RWPE1 (cell line): ENCODE data around the gene DCAF7.
A peak's percentile ranks its signal among the peaks of the same experiment; 100 is the strongest.

ENCODE experiments used
- CTCF ChIA-PET: fragments of 350-600 bp; sonication (Branson Sonifier 250); formaldehyde crosslinking; extraction: SDS; loops from one replicate; lab custom pipeline; 2021; lab: Yijun Ruan, JAX
- POLR2A ChIA-PET: fragments of 400-600 bp; formaldehyde crosslinking; extraction: SDS; loops from one replicate; lab custom pipeline; 2020; ENCODE audit warnings: antibody characterized with exemption; ENCODE audit not compliant: low non-redundant PET; lab: Yijun Ruan, JAX
- DNase-seq: peaks from one replicate; pipeline ENCODE4 v3.0.0; 2012; ENCODE audit warnings: low spot score
- H3K27ac ChIP-seq: fragments of 450-650 bp; 2 replicates; pipeline ENCODE4 v1.5.1; 2017
- CTCF ChIP-seq: fragments of 450-650 bp; conservative IDR thresholded peaks from 2 replicates; pipeline ENCODE4 v1.5.1; 2017; ENCODE audit warnings: low read depth, mild to moderate bottlenecking

DCAF7 gene

GRCh38 chr17:63563339-63563738, 13.1 kb downstream of the DCAF7 start:
- ChIA-PET POLR2A (no interaction called here), CTCF (no interaction called here)
- DNase-seq, result no peak
- H3K27ac ChIP-seq, result no peak overlapping the region
- TF ChIP-seq CTCF, result no peak

GRCh38 chr17:63564562-63564961, 14.3 kb downstream of the DCAF7 start:
- DNase-seq, result no peak
- no peak overlapping the region for H3K27ac ChIP-seq
- ChIA-PET POLR2A (no interaction called here), CTCF (no interaction called here)
- no peak for TF ChIP-seq CTCF

GRCh38 chr17:63567229-63567628, 17.0 kb downstream of the DCAF7 start:
- POLR2A ChIA-PET, result no interaction called here
- H3K27ac ChIP-seq, result no peak overlapping the region
- DNase-seq, result no peak
- TF ChIP-seq CTCF, result no peak
- CTCF ChIA-PET, result no interaction called here

GRCh38 chr17:63568563-63568962, 18.3 kb downstream of the DCAF7 start:
- ChIA-PET CTCF (interaction anchor here (0.6 to 1.0 kb wide), 4 partner anchors 137 to 1568 kb away, joined by 3 read pairs; no protein-coding TSS in a partner anchor), POLR2A (no interaction called here)
- H3K27ac ChIP-seq, result no peak overlapping the region
- no peak for TF ChIP-seq CTCF
- DNase-seq, result no peak

- ChIA-PET POLR2A (no interaction called here), CTCF (interaction anchor here (0.6 to 1.3 kb wide), 2 partner anchors 27 to 146 kb away, joined by 4 to 5 read pairs; no protein-coding TSS in a partner anchor)
- no peak overlapping the region for H3K27ac ChIP-seq
- no peak for TF ChIP-seq CTCF
- no peak for DNase-seq
Measured at GRCh38 chr17:63571632-63572310, 21.5 kb downstream of the DCAF7 start.

GRCh38 chr17:63573634-63574033, 23.4 kb downstream of the DCAF7 start:
- no peak for DNase-seq
- ChIA-PET CTCF (interaction anchor here (0.6 to 1.1 kb wide), 3 partner anchors 23 to 138 kb away, joined by 3 to 5 read pairs (median 5); no protein-coding TSS in a partner anchor), POLR2A (no interaction called here)
- H3K27ac ChIP-seq, result no peak overlapping the region
- TF ChIP-seq CTCF, result peak; percentile 29
